Measurements from ENCODE around the gene ABHD12.

- TF ChIP-seq CTCF (IDR thresholded peaks at IDR 0.05; ENCODE audit: low read length) (no peak), EZH2 (IDR thresholded peaks at IDR 0.05; ENCODE audit: borderline replicate concordance, low read length) (no peak)
These were observed 133.5 kb downstream of the ABHD12 start for GRCh38 chr20:25257130-25257529.

Data from OCI-LY1 (cell line).